CD14-positive monocyte (primary cell): ENCODE results near the gene MCC. TPM values are rescaled to one million over a fixed set of nuclear protein-coding genes. Genes with fewer than 3 reads are reported as not detected.

Experiments used
- DNase-seq, 3 donors: peaks; one replicate each; pipeline ENCODE4 v3.0.0-alpha.2; 2011 to 2022
- H2AFZ ChIP-seq: 2 replicates; pipeline ENCODE4 v1.6.0; 2012; ENCODE audit warnings: mild to moderate bottlenecking, low read depth, low read length, inconsistent platforms; ENCODE audit not compliant: insufficient read depth, poor library complexity, severe bottlenecking
- H3K27ac ChIP-seq, 2 donors: 1 replicate in 1 of 2; 2 replicates in 1 of 2; pipeline ENCODE4 v1.5.1; 2012 to 2013; ENCODE audit warnings: low read length in 2 of 2, control low read depth in 1 of 2, inconsistent platforms in 1 of 2, low read depth in 1 of 2, mild to moderate bottlenecking in 1 of 2
- H3K27me3 ChIP-seq, 2 donors: one replicate each; pipeline versions ENCODE4 v1.6.0 to v1.6.1; 2011 to 2013; ENCODE audit warnings: low read length in 2 of 2; ENCODE audit not compliant: control insufficient read depth in 2 of 2, insufficient read depth in 2 of 2
- H3K36me3 ChIP-seq, 2 donors: replicated peaks in 1 of 2; 1 replicate in 1 of 2; 2 replicates in 1 of 2; pipeline versions ENCODE4 v1.5.1 to v1.6.1; 2012 to 2013; ENCODE audit warnings: low read length in 2 of 2, control low read depth in 1 of 2, inconsistent platforms in 1 of 2, mild to moderate bottlenecking in 1 of 2; ENCODE audit not compliant: insufficient read depth in 2 of 2, control insufficient read depth in 1 of 2
- H3K4me1 ChIP-seq, 2 donors: 1 replicate in 1 of 2; 2 replicates in 1 of 2; pipeline versions ENCODE4 v1.5.1 to v1.6.1; 2012 to 2013; ENCODE audit warnings: low read length in 2 of 2, control low read depth in 1 of 2, inconsistent platforms in 1 of 2, mild to moderate bottlenecking in 1 of 2, moderate library complexity in 1 of 2; ENCODE audit not compliant: insufficient read depth in 2 of 2, control insufficient read depth in 1 of 2
- H3K4me2 ChIP-seq: replicated peaks from 2 replicates; pipeline ENCODE3; 2012; ENCODE audit warnings: low read length, moderate library complexity, mild to moderate bottlenecking; ENCODE audit not compliant: poor library complexity, severe bottlenecking; ENCODE audit errors: extremely low read depth
- H3K4me3 ChIP-seq, 3 experiments: fragments of 200-600 bp in 1 of 3; sonication (generic) in 1 of 3; replicated peaks in 1 of 3; 1 replicate in 2 of 3; 2 replicates in 1 of 3; pipeline ENCODE4 v1.5.1; 2011 to 2013; ENCODE audit warnings: low read length in 3 of 3, mild to moderate bottlenecking in 3 of 3, control low read depth in 2 of 3, low read depth in 2 of 3, inconsistent platforms in 1 of 3, moderate library complexity in 1 of 3
- H3K79me2 ChIP-seq: 2 replicates; pipeline ENCODE4 v1.6.0; 2012; ENCODE audit warnings: mild to moderate bottlenecking, control low read depth, inconsistent platforms, low read length, moderate library complexity; ENCODE audit not compliant: insufficient read depth
- H3K9ac ChIP-seq: 2 replicates; pipeline ENCODE4 v1.6.0; 2017; ENCODE audit warnings: low read length, mild to moderate bottlenecking; ENCODE audit not compliant: insufficient read depth, poor library complexity, severe bottlenecking
- H3K9me3 ChIP-seq, 2 donors: replicated peaks in 1 of 2; 1 replicate in 1 of 2; 2 replicates in 1 of 2; pipeline versions ENCODE4 v1.5.1 to v1.6.1; 2012 to 2013; ENCODE audit warnings: low read length in 2 of 2, control low read depth in 1 of 2; ENCODE audit not compliant: control insufficient read depth in 1 of 2, insufficient read depth in 1 of 2
- H4K20me1 ChIP-seq: 2 replicates; pipeline ENCODE4 v1.6.0; 2012; ENCODE audit warnings: mild to moderate bottlenecking, low read length, control low read depth, moderate library complexity; ENCODE audit not compliant: insufficient read depth
- H3K27ac Mint-ChIP-seq, 7 donors: one replicate each; pipeline ENCODE4 v1.8.0; 2020; ENCODE audit warnings: mild to moderate bottlenecking in 7 of 7, mixed read lengths in 7 of 7, moderate library complexity in 6 of 7, inconsistent platforms in 2 of 7
- H3K27me3 Mint-ChIP-seq, 3 donors: one replicate each; pipeline ENCODE4 v1.8.0; 2021 to 2022; ENCODE audit warnings: low read depth in 3 of 3, mild to moderate bottlenecking in 3 of 3, mixed read lengths in 3 of 3, moderate library complexity in 3 of 3, inconsistent platforms in 1 of 3
- H3K36me3 Mint-ChIP-seq, 2 donors: one replicate each; pipeline ENCODE4 v1.8.0; 2020; ENCODE audit warnings: mixed read lengths in 2 of 2, inconsistent platforms in 1 of 2, mild to moderate bottlenecking in 1 of 2
- H3K4me1 Mint-ChIP-seq: one replicate; pipeline ENCODE4 v1.8.0; 2020; ENCODE audit warnings: mild to moderate bottlenecking, mixed read lengths
- H3K4me3 Mint-ChIP-seq, 2 donors: one replicate each; pipeline ENCODE4 v1.8.0; 2020; ENCODE audit warnings: mild to moderate bottlenecking in 2 of 2, mixed read lengths in 2 of 2, moderate library complexity in 1 of 2
- H3K9me3 Mint-ChIP-seq, 7 donors: one replicate each; pipeline ENCODE4 v1.8.0; 2020 to 2022; ENCODE audit warnings: mixed read lengths in 7 of 7, mild to moderate bottlenecking in 6 of 7, moderate library complexity in 6 of 7, inconsistent platforms in 2 of 7
- WGBS: methylation state at CpG from one replicate; pipeline ENCODE4 v1.1.5; 2013; ENCODE audit warnings: missing lambda C conversion rate; ENCODE audit not compliant: insufficient coverage; 5-methylcytosine and 5-hydroxymethylcytosine counted together
- intact Hi-C, 2 donors: fragments of 100-400 bp; cut with micrococcal nuclease; formaldehyde crosslinking; loops; one replicate each; pipeline versions ENCODE4 v1.15.0 to v1.15.1; 2023
- polyA plus RNA-seq, 3 donors: library from polyadenylated mRNA; depleted of rRNA in 1 of 3; unstranded in 2 of 3; stranded (reverse) in 1 of 3; fragments of 300-500 nt in 2 of 3; fragments of >200 nt in 1 of 3; fragmentation: Illumina TruSeq in 2 of 3; gene quantifications; 1 replicate in 2 of 3; 2 replicates in 1 of 3; pipeline ENCODE4 v1.2.3, GENCODE V29; 2012 to 2021
- TF ChIP-seq, protein P1 (sequence below): fragments of 200-600 bp; IDR thresholded peaks from one replicate; pipeline ENCODE4 v1.8.0; 2022; ENCODE audit warnings: antibody characterized with exemption, mild to moderate bottlenecking

The MCC gene
- polyA plus RNA-seq, 3 donors: 0.09 TPM; not detected in 2

DNA sequence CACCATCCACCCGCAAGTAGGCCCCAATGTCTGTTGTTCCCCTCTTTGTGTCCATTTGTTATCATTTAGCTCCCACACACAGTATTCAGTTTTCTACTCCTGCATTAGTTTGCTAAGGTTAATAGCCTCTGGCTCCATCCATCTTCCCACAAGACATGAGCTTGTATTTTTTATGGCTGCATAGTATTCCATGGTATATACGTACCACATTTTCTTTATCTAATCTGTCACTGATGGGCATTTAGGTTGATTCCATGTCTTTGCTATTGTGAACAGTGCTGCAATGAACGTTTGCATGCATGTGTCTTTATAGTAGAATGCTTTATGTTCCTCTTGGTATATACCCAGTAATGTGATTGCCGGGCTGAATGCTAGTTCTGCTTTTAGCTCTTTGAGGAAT is 361.2 kb downstream of the MCC start:
- TF ChIP-seq, protein P1, sequence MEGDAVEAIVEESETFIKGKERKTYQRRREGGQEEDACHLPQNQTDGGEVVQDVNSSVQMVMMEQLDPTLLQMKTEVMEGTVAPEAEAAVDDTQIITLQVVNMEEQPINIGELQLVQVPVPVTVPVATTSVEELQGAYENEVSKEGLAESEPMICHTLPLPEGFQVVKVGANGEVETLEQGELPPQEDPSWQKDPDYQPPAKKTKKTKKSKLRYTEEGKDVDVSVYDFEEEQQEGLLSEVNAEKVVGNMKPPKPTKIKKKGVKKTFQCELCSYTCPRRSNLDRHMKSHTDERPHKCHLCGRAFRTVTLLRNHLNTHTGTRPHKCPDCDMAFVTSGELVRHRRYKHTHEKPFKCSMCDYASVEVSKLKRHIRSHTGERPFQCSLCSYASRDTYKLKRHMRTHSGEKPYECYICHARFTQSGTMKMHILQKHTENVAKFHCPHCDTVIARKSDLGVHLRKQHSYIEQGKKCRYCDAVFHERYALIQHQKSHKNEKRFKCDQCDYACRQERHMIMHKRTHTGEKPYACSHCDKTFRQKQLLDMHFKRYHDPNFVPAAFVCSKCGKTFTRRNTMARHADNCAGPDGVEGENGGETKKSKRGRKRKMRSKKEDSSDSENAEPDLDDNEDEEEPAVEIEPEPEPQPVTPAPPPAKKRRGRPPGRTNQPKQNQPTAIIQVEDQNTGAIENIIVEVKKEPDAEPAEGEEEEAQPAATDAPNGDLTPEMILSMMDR: no peak
- WGBS: 90% methylated on average over 2 of the region's 4 CpGs

DNA sequence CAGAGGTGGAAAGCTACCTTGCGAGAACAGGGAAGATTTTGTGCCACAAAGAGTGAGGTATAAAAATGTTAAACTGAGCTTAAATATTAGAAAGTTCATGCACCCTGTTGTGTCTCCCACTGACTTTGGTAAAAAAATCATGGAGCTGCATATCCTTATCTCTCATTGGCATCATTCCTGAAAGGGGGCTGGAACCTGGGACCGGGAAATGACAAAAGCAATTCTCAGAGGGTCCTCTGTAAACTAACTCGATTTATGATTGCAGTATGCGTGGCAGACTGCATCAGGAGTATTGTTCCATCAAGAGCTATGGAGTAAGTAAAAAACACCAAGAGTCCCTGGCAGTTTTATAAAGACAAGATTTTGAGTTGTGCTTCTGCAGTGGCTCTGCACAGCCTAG is 362.9 kb downstream of the MCC start:
- Histone ChIP-seq H3K79me2 (no peaks in the 10 kb centered on the region), H3K27ac (no peak overlapping the region), H2AFZ (no peak overlapping the region), H4K20me1 (no peaks in the 10 kb centered on the region), H3K9ac (no peak overlapping the region), H3K4me2 (no peak overlapping the region), H3K4me1 (no peaks in the 10 kb centered on the region), H3K27me3 (no peaks in the 10 kb centered on the region), H3K4me3 (no peak overlapping the region), H3K36me3 (no peaks in the 10 kb centered on the region), H3K9me3 (no peaks in the 10 kb centered on the region)
- WGBS: 69% methylated on average over 3 of the region's 4 CpGs
- DNase-seq: no peak
- Mint-ChIP-seq H3K27ac (no peak overlapping the region), H3K4me1 (no peaks in the 10 kb centered on the region), H3K9me3 (peaks cover 2 to 4% (median 3%) of the 10 kb centered on the region in 7 donors), H3K27me3 (peaks cover 0 to 10% (median 8%) of the 10 kb centered on the region in 3 donors), H3K4me3 (no peak overlapping the region), H3K36me3 (no peaks in the 10 kb centered on the region)
- TF ChIP-seq, protein P1: no peak
- intact Hi-C loops: no loop called here

More for the DNA sequence above, 361.2 kb downstream of the MCC start:
- Mint-ChIP-seq H3K4me1 (no peaks in the 10 kb centered on the region), H3K27me3 (peaks cover 0 to 10% (median 8%) of the 10 kb centered on the region in 3 donors), H3K9me3 (peaks cover 2 to 4% (median 3%) of the 10 kb centered on the region in 7 donors), H3K27ac (no peak overlapping the region), H3K36me3 (no peaks in the 10 kb centered on the region), H3K4me3 (no peak overlapping the region)
- H3K4me1 ChIP-seq: no peaks in the 10 kb centered on the region
- no peak overlapping the region for H3K27ac ChIP-seq
- no peaks in the 10 kb centered on the region for H4K20me1 ChIP-seq
- DNase-seq: no peak
- H3K79me2 ChIP-seq: no peaks in the 10 kb centered on the region
- H3K4me3 ChIP-seq: no peak overlapping the region
- H3K9me3 ChIP-seq: no peaks in the 10 kb centered on the region
- no peaks in the 10 kb centered on the region for H3K36me3 ChIP-seq
- no peak overlapping the region for H2AFZ ChIP-seq
- H3K27me3 ChIP-seq: no peaks in the 10 kb centered on the region
- no peak overlapping the region for H3K9ac ChIP-seq
- no peak overlapping the region for H3K4me2 ChIP-seq
- intact Hi-C loops: no loop called here
